Measurements from ENCODE around the gene LARP4B.

The LARP4B gene

GRCh38 chr10:955127-955819, 23.8 kb upstream of the LARP4B start:
- no peaks in the 10 kb centered on the region for H3K36me3 ChIP-seq (ENCODE audit: control insufficient read depth, low read length)
- peaks cover 5% of the 10 kb centered on the region; the same call in 1 of the 2 replicates for H3K27me3 ChIP-seq (ENCODE audit: control insufficient read depth, low read length)
- no peak overlapping the region for H3K4me3 ChIP-seq (ENCODE audit: low read length)
- peaks cover 6% of the 10 kb centered on the region for H3K4me1 ChIP-seq (ENCODE audit: control insufficient read depth, low read length)
- no peaks in the 10 kb centered on the region; the same call in 1 of the 2 replicates for H3F3A ChIP-seq (ENCODE audit: control insufficient read depth, insufficient read depth)
- no peaks in the 10 kb centered on the region for H3K9me3 ChIP-seq (ENCODE audit: control insufficient read depth, insufficient read depth, low read length)
- TF ChIP-seq CTCF (IDR thresholded peaks at IDR 0.05; ENCODE audit: low read depth, low read length, poor library complexity, severe bottlenecking) (no peak), EZH2phosphoT487 (IDR thresholded peaks at IDR 0.05; ENCODE audit: borderline replicate concordance, low read length) (no peak)
- H4K20me1 ChIP-seq (ENCODE audit: control insufficient read depth, insufficient read depth, low read depth, low read length), result no peaks in the 10 kb centered on the region
- H3K4me2 ChIP-seq (ENCODE audit: low read length), result no peak overlapping the region
- no peaks in the 10 kb centered on the region for H3K79me2 ChIP-seq (ENCODE audit: control insufficient read depth, low read length)
- H3K9me2 ChIP-seq (replicated peaks; ENCODE audit: control insufficient read depth, low read length), result no peaks in the 10 kb centered on the region
- H3K27ac ChIP-seq (ENCODE audit: low read depth, low read length), result no peak overlapping the region

DNA sequence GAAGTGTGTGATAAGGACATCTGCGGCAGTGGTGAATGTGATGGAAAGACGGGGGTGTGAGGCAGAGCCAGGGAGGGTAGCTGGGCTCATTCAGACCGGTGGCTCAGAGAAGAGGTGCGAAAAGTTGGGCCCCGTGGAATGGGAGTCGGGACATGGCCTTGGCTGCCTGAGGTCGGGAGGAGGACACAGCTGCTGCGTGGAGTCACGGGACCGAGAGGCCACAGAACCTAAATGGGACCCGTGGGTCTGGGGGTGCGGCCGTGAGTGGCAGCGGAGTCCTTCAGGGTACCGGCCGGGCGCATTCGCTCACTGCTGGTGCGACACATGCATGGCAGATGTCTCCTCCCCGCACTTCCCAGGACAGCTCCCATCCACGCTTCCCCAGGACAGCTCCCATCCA, 22.9 kb upstream of the LARP4B start:
- H3K27ac ChIP-seq (ENCODE audit: low read depth, low read length), result no peak overlapping the region
- no peaks in the 10 kb centered on the region; the same call in 1 of the 2 replicates for H3F3A ChIP-seq (ENCODE audit: control insufficient read depth, insufficient read depth)
- H3K4me3 ChIP-seq (ENCODE audit: low read length), result no peak overlapping the region
- no peaks in the 10 kb centered on the region for H3K9me3 ChIP-seq (ENCODE audit: control insufficient read depth, insufficient read depth, low read length)
- no peaks in the 10 kb centered on the region for H3K9me2 ChIP-seq (replicated peaks; ENCODE audit: control insufficient read depth, low read length)
- no peak for TF ChIP-seq CTCF (IDR thresholded peaks at IDR 0.05; ENCODE audit: low read depth, low read length, poor library complexity, severe bottlenecking)
- TF ChIP-seq EZH2phosphoT487 (IDR thresholded peaks at IDR 0.05; ENCODE audit: borderline replicate concordance, low read length), result no peak
- H3K4me2 ChIP-seq (ENCODE audit: low read length), result no peak overlapping the region
- H4K20me1 ChIP-seq (ENCODE audit: control insufficient read depth, insufficient read depth, low read depth, low read length), result no peaks in the 10 kb centered on the region
- no peaks in the 10 kb centered on the region for H3K36me3 ChIP-seq (ENCODE audit: control insufficient read depth, low read length)
- no peaks in the 10 kb centered on the region for H3K79me2 ChIP-seq (ENCODE audit: control insufficient read depth, low read length)
- peaks cover 5% of the 10 kb centered on the region; the same call in 1 of the 2 replicates for H3K27me3 ChIP-seq (ENCODE audit: control insufficient read depth, low read length)
- H3K4me1 ChIP-seq (ENCODE audit: control insufficient read depth, low read length), result peaks cover 14% of the 10 kb centered on the region

DNA sequence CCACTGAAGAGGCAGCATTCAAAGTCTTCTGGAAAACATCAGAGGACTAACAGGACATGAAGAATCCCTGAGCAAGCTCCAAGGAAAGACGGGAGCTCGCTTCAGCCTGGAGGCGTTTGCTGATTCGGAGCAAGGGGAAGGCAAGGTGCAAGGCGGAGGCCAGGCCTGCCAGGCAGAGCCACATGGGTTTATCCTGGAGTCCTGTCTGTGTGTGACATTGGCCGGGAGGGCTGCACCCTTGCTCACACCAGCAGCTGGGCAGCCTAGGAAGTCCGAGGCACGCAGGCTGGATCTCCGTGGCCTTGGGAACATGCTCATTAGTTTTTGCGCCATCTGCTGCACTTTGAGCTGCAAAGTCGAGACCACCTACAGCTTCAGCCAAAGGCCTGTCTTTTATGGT, 22.3 kb upstream of the LARP4B start:
- H3K36me3 ChIP-seq (ENCODE audit: control insufficient read depth, low read length), result no peaks in the 10 kb centered on the region
- H3K4me2 ChIP-seq (ENCODE audit: low read length), result no peak overlapping the region
- peaks cover 18% of the 10 kb centered on the region for H3K4me1 ChIP-seq (ENCODE audit: control insufficient read depth, low read length)
- H4K20me1 ChIP-seq (ENCODE audit: control insufficient read depth, insufficient read depth, low read depth, low read length), result no peaks in the 10 kb centered on the region
- H3K9me2 ChIP-seq (replicated peaks; ENCODE audit: control insufficient read depth, low read length), result no peaks in the 10 kb centered on the region
- no peak overlapping the region for H3K27ac ChIP-seq (ENCODE audit: low read depth, low read length)
- H3F3A ChIP-seq (ENCODE audit: control insufficient read depth, insufficient read depth), result no peaks in the 10 kb centered on the region; the same call in 1 of the 2 replicates
- H3K79me2 ChIP-seq (ENCODE audit: control insufficient read depth, low read length), result no peaks in the 10 kb centered on the region
- H3K27me3 ChIP-seq (ENCODE audit: control insufficient read depth, low read length), result peaks cover 5% of the 10 kb centered on the region; the same call in 1 of the 2 replicates
- H3K4me3 ChIP-seq (ENCODE audit: low read length), result no peak overlapping the region
- no peaks in the 10 kb centered on the region for H3K9me3 ChIP-seq (ENCODE audit: control insufficient read depth, insufficient read depth, low read length)
- TF ChIP-seq CTCF (IDR thresholded peaks at IDR 0.05; ENCODE audit: low read depth, low read length, poor library complexity, severe bottlenecking), result no peak
- no peak for TF ChIP-seq EZH2phosphoT487 (IDR thresholded peaks at IDR 0.05; ENCODE audit: borderline replicate concordance, low read length)

Data from DOHH2 (cell line).